Activated naive CD4-positive, alpha-beta T cell treated with anti-CD3 and anti-CD28 coated beads, Interleukin-2, amount 50 U/mL, for 24 hours (primary cell): ENCODE data around the gene PKNOX1.
"Not testable (repeated sequence)": the region's sequence is repeated elsewhere in the genome, so short reads cannot be mapped to it uniquely, and the experiment has no call there.

Experiments used
- H3K27ac Mint-ChIP-seq: one replicate; pipeline ENCODE4 v1.8.0; 2021; ENCODE audit warnings: mild to moderate bottlenecking, mixed read lengths
- H3K27me3 Mint-ChIP-seq: one replicate; pipeline ENCODE4 v1.8.0; 2021; ENCODE audit warnings: mixed read lengths
- H3K36me3 Mint-ChIP-seq: one replicate; pipeline ENCODE4 v1.8.0; 2021; ENCODE audit warnings: mixed read lengths
- H3K4me1 Mint-ChIP-seq: one replicate; pipeline ENCODE4 v1.8.0; 2021; ENCODE audit warnings: mixed read lengths
- H3K4me3 Mint-ChIP-seq: one replicate; pipeline ENCODE4 v1.8.0; 2021; ENCODE audit warnings: mild to moderate bottlenecking, mixed read lengths
- H3K9me3 Mint-ChIP-seq: one replicate; pipeline ENCODE4 v1.8.0; 2021; ENCODE audit warnings: mixed read lengths

Gene PKNOX1, protein sequence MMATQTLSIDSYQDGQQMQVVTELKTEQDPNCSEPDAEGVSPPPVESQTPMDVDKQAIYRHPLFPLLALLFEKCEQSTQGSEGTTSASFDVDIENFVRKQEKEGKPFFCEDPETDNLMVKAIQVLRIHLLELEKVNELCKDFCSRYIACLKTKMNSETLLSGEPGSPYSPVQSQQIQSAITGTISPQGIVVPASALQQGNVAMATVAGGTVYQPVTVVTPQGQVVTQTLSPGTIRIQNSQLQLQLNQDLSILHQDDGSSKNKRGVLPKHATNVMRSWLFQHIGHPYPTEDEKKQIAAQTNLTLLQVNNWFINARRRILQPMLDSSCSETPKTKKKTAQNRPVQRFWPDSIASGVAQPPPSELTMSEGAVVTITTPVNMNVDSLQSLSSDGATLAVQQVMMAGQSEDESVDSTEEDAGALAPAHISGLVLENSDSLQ

DNA sequence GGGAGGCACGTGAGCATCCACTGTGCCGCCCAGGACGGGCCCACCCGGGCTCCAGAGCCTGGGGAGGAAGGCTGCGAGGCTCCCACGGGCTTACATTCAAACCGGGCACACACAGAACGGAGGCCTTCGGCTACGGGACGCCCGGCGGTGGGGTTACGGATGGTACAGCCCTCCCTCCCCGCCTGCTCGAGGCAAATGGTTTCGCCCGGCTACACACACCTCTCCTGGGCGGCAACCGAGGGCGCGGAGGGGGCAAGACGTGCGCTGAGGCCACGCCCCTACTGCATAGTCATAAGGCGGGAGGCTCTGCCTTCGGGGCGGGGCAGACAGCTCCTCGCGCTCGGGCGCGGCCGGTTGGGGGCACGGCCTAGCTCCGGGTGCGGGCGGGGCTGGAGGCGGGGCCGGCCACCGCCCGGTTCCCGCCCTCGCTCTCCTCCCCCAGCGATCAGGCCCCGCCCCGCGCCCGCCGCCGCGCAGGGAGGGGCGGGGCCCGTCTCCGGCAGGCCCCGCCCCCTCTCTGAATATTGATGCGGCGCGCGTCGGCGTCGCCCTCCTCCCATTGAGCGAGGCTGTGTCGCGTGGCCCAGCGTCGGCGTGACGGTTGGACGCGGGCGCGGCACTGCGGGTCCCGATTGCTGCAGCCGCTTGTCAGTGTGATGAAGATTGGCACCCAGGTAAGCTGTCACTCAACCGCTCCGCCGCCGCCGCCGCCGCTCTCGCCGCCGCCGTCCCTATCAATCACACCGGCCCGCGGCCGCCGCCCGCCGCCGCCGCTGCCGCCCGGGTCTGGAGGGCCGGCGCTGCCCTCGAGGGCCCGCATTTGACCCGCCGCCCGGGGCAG lies at the start of gene PKNOX1:
Gene PKNOX1, plus strand, starts transcription at position 572 of the 841 bp plus-strand sequence. CDS start 29,820 bp downstream, outside the sequence.
- Mint-ChIP-seq H3K4me3 (peak within 1 kb of the TSS; percentile 87), H3K9me3 (no peaks in the 10 kb centered on the region), H3K27ac (peak within 1 kb of the TSS; percentile 89), H3K36me3 (peaks cover 1% of the 10 kb centered on the region), H3K27me3 (no peaks in the 10 kb centered on the region), H3K4me1 (peaks cover 37% of the 10 kb centered on the region)

DNA sequence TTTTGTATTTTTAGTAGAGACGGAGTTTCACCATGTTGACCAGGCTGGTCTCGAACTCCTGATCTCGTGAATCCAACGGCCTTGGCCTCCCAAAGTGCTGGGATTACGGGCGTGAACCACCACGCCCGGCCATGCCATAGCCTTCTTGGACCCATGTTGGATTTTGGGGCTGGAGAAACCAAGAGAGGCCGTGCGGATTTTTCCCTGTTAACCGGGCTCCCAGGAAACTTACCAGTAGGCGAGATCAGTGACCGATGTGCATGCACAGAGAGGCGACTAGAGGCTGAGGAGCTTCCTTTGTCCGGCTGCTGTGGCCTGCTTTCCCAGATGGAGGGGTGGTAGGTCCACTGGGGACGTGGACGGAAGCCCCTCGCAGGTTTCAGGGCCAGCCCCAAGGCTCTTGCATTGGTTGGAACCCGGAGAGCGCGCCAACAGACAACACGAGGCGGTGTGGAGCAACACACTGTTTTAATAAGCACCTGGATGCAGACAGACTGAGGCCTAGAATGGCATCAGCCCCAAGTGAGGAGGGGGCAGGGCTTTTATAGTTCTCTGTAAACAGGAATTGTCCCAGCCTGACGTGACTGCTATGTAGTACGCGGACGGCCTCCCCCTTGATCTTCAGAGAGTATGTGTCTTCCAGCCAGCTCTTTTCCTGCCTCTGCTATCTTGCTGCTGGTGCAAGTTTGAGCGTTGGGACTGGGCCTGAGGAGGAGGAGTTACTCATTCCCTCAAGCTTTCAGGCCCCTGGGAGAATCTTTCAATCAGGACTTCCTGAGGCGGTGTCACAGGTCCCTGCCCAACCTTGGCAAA lies 49.0 kb upstream of the PKNOX1 start, which contains the start of gene ERVH48-1:
Gene ERVH48-1, minus strand, starts transcription at position 517 of the 813 bp plus-strand sequence. CDS start 6,624 bp downstream, outside the sequence.
- H3K27ac Mint-ChIP-seq = peak within 1 kb of the TSS; percentile 35
- H3K27me3 Mint-ChIP-seq = no peaks in the 10 kb centered on the region
- no peaks in the 10 kb centered on the region for H3K36me3 Mint-ChIP-seq
- peaks cover 25% of the 10 kb centered on the region for H3K4me1 Mint-ChIP-seq
- no peak within 1 kb of the TSS for H3K4me3 Mint-ChIP-seq
- no peaks in the 10 kb centered on the region for H3K9me3 Mint-ChIP-seq

DNA sequence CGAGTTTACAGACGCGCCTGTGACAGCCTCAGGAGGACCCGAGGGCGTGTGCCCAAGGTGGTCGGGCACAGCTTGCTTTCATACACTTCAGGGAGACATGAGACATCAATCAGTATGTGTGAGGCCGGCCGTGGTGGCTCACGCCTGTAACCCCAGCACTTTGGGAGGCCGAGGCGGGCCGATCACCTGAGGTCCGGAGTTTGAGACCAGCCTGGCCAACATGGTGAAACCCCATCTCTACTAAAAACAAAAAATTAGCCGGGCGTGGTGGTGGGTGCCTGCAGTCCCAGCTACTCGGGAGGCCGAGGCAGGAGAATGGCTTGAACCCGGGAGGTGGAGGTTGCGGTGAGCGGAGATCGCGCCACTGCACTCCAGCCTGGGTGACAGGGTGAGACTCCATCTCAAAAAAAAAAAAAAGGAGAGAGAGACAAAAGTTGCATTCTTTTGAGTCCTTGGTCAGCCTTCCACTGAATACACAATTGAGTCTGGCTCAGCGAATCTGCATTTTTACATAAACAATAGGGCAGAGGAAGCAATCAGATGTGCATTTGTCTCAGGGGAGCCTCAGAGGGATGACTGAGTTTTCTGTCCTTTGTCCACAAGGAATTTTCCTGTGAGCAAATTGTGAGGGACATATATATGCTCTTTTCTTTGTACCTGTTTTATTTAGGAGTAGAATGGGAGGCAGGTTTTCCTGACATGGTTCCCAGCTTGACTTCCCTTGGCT lies 46.7 kb upstream of the PKNOX1 start:
- not testable (repeated sequence) for H3K4me3 Mint-ChIP-seq, H3K27ac Mint-ChIP-seq, H3K36me3 Mint-ChIP-seq, H3K9me3 Mint-ChIP-seq, H3K27me3 Mint-ChIP-seq
- peaks cover 25% of the 10 kb centered on the region for H3K4me1 Mint-ChIP-seq

DNA sequence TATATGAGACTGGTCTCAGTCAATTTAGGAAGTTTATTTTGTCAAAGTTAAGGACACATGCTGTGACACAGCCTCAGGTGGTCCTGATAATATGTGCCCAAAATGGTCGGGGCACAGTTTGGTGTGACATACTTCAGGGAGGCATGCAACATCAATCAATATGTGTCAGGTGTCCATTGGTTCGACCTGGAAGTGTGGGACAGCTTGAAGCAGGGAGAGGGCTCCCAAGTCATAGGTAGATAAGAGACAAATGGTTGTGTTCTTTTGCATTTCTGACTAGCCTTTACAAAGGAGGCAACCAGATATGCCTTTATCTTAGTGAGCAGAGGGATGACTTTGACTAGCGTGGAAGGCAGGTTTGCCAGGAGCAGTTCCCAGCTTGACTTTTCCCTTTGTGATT lies 44.4 kb upstream of the PKNOX1 start:
- H3K9me3 Mint-ChIP-seq = no peaks in the 10 kb centered on the region

DNA sequence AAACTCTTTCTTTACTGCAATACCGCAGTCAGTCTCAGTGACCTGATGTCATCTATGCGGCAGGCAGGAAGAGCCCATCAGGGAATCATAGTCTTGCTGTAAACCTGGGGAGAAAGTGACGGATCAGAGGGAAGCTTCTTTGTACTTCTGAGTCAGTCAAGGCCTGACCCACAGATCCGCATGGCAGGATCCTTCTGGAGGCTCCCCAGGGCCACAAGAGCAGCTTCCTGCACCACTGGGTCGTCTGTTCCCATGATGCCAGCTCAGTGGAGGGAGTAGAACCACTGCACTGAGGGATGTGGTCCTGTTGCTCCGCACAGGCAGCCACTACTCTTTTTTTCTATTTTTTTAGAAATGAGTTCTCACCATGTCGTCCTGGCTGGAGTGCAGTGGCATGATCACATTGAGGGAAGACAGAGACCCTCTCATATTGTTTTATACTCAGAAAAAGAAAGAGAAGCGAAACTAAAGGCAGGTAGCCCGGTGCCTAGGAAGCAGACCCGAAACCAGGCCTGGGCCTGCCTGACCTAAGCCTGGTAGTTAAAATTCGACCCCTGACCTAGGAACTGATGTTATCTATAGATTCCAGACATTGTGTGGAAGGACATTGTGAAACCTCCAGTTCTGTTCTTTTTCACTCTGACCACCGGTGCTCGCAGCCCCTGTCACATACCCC lies 42.7 kb upstream of the PKNOX1 start:
- H3K27me3 Mint-ChIP-seq = no peaks in the 10 kb centered on the region
- H3K36me3 Mint-ChIP-seq = no peaks in the 10 kb centered on the region
- no peaks in the 10 kb centered on the region for H3K4me1 Mint-ChIP-seq
- H3K27ac Mint-ChIP-seq = no peak overlapping the region
- no peaks in the 10 kb centered on the region for H3K9me3 Mint-ChIP-seq
- no peak overlapping the region for H3K4me3 Mint-ChIP-seq

More for the DNA sequence above, 44.4 kb upstream of the PKNOX1 start:
- Mint-ChIP-seq H3K4me3 (no peak overlapping the region), H3K27ac (no peak overlapping the region), H3K4me1 (peaks cover 9% of the 10 kb centered on the region), H3K27me3 (no peaks in the 10 kb centered on the region), H3K36me3 (no peaks in the 10 kb centered on the region)

DNA sequence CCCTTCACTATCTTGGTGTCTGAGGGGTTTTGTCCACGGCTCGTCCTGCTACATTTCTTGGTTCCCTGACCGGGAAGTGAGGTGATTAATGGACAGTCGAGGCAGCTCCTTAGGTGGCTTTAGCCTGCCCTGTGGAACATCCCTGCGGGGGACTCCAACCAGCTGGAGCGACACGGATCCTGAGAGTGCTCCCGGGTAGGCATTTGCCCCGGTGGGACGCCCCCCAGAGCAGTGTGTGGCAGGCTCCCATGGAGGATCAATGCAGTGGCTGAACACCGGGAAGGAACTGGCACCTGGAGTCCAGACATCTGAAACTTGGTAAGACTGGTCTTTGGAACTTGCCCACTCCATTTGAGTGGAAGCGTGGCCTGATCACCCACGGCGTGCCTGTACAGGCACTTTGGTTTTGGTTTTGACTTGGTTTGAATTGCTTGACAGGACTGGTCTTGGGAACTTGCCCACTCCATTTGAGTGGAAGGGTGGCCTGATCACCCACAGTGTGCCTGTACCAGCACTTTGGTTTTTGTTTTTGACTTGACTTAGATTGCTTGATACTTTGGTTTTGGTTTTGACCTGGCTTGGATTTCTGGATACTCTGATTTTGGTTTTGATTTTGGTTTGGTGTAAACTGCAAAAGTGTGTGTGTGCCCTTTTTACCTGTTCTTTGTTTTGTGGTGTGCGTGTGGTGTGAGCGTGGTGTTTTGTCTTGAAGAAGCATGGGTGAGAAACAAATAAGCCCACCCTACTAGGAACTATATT lies 41.8 kb upstream of the PKNOX1 start:
- not testable (repeated sequence) for H3K4me3 Mint-ChIP-seq, H3K36me3 Mint-ChIP-seq, H3K27me3 Mint-ChIP-seq, H3K4me1 Mint-ChIP-seq, H3K9me3 Mint-ChIP-seq
- H3K27ac Mint-ChIP-seq = peak overlapping the region; percentile 4

DNA sequence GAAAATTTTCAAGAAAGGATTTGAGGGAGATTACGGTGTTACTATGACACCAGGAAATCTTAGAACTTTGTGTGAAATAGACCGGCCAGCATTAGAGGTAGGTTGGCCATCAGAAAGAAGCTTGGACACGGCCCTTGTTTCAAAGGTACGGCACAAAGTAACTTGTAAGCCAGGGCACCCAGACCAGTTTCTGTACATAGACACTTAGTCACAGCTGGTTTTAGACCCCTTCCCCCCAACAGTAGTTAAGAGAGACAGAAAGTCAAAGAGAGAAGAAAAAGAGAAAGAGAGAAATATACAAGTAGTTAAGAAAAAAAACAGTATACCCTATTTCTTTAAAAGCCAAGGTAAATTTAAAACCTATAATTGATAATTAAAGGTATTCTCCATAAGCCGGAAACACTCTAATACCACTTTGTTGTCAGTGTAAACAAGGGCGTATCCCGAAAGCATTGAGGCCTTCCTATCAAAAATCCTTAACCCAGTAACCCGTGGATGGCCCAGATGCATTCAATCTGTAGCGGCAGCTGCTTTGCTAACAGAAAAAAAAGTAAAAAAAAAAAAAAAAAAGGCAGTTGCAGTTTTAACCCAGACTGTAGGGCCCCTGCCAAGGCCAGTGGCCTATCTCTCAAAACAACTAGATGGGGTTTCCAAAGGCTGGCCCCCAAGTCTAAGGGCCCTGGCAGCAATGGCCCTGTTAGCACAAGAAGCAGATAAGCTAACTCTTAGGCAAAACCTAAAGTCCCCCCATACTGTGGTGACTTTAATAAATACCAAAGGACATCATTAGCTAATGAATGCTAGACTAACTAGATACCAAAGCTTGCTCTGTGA lies 41.0 kb upstream of the PKNOX1 start:
- not testable (repeated sequence) for H3K4me1 Mint-ChIP-seq, H3K9me3 Mint-ChIP-seq, H3K4me3 Mint-ChIP-seq, H3K36me3 Mint-ChIP-seq, H3K27me3 Mint-ChIP-seq, H3K27ac Mint-ChIP-seq

DNA sequence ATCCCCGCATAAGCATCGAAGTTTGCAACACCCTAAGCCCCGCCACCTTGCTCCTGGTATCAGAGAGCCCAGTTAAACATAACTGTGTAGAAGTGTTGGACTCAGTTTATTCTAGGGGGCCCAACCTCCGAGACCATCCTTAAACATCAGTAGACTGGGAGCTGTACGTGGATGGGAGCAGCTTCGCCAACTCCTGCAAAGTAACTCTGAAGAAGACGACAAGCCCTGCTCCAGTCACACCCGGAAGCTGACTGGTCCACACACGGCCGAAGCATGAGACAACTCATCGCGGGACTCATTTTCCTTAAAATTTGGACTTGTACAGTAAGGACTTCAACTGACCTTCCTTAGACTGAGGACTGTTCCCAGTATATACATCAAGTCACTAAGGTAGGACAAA lies 40.4 kb upstream of the PKNOX1 start:
- not testable (repeated sequence) for H3K27ac Mint-ChIP-seq

DNA sequence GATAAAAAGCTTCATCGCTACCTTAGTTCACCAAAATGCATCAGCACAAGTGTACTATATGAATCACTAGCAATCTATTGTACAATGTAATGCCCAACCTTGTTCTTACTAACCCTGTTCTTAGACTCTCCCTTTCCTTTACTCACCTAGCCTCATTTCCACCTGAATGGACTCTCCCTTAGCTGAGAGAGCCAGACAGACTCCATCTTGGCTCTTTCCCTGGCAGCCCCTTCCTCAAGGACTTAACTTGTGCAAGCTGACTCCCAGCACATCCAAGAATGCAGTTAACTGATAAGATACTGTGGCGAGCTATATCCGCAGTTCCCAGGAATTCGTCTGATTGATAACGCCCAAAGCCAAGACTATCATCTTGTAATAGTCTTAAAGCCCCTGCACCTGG lies 38.0 kb upstream of the PKNOX1 start:
- not testable (repeated sequence) for H3K9me3 Mint-ChIP-seq, H3K36me3 Mint-ChIP-seq, H3K4me3 Mint-ChIP-seq, H3K27me3 Mint-ChIP-seq, H3K4me1 Mint-ChIP-seq, H3K27ac Mint-ChIP-seq

More for the DNA sequence above, 40.4 kb upstream of the PKNOX1 start:
- H3K4me1 Mint-ChIP-seq, H3K9me3 Mint-ChIP-seq, H3K27me3 Mint-ChIP-seq, H3K4me3 Mint-ChIP-seq, H3K36me3 Mint-ChIP-seq: not testable (repeated sequence)

DNA sequence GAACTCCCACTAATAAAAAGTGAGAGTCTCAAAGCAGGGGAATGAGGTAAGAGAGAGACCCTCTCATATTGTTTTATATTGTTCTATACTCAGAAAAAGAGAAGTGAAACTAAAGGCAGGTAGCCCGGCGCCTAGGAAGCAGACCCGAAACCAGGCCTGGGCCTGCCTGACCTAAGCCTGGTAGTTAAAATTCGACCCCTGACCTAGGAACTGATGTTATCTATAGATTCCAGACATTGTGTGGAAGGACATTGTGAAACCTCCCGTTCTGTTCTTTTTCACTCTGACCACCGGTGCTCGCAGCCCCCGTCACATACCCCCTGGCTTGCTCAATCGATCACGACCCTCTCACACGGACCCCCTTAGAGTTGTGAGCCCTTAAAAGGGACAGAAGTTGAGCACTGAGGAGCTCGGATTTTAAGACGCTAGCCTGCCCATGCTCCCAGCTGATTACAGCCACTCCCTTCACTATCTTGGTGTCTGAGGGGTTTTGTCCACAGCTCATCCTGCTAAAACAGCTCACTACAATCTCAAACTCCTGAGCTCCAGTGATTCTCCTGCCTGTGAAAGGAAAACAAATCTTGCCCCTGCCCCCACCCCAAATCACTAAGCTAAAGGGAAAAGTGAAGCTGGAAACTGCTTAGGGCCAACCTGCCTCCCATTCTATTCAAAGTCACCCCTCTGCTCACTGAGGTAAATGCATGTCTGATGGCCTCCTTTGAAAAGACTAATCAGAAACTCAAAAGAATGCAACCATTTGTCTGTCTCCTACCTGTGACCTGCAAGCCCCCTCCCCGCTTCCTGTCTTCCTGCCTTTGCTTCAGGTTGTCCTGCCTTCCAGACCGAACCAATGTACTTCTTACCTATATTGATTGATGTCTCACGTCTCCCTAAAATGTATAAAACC lies 37.1 kb upstream of the PKNOX1 start:
- H3K36me3 Mint-ChIP-seq, H3K4me1 Mint-ChIP-seq, H3K27ac Mint-ChIP-seq, H3K4me3 Mint-ChIP-seq, H3K9me3 Mint-ChIP-seq, H3K27me3 Mint-ChIP-seq: not testable (repeated sequence)

DNA sequence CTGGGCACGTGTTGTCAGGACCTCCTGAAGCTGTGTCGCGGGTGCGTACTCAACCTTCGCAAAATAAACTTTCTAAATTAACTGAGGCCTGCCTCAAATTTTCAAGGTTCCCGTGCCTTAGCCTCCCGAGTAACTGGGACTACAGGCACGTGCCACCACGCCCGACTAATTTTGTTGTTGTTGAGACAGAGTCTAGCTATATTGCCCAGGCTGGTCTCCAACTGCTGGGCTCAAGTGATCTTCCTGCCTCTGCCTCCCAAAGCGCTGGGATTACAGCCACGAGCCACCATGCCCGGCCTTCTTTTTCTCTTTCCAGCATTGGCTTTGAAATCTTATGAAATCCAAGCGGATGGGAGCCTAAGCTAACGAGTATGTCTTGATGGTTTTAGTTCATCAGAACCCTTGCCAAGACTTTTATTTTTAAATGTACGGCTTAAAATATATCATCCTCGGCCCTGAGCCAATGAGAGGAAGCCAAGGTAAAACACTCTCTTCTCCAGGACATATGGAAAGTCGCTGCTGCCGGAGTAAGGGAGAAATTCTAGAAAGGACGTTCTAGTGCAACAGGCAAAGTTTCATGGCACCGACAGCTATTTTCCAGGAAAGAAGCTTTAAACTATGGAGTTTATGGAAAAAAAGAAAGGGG lies 36.3 kb upstream of the PKNOX1 start:
- Mint-ChIP-seq H3K27me3 (no peaks in the 10 kb centered on the region), H3K4me1 (no peaks in the 10 kb centered on the region), H3K4me3 (no peak overlapping the region), H3K27ac (no peak overlapping the region), H3K36me3 (peaks cover 3% of the 10 kb centered on the region), H3K9me3 (no peaks in the 10 kb centered on the region)

DNA sequence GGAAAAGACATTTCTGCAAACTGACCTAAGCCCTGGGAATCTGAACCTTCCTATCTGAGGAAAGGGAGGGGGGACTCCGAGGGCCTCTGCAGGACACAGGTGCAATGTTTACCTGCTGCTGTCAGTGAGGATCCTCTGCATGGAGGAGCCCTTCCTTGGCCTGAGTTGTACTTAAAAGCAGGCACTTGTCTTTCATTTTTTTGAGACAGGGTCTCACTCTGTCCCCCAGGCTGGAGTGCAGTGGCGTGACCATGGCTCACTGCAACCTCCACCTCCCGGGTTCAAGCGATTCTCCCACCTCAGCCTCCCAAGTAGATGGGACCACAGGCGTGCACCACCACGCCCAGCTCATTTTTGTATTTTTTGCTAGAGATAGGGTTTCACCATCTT lies 35.8 kb upstream of the PKNOX1 start:
- not testable (repeated sequence) for H3K4me1 Mint-ChIP-seq, H3K27ac Mint-ChIP-seq, H3K9me3 Mint-ChIP-seq, H3K36me3 Mint-ChIP-seq, H3K4me3 Mint-ChIP-seq, H3K27me3 Mint-ChIP-seq
